SIG-M5 treated with dmso at 0.1 percent for 504 hours (cell line): ENCODE measurements around the gene IFNA1.
A peak's percentile ranks its signal among the peaks of the same experiment; 100 is the strongest.
"Not testable (repeated sequence)": the region's sequence is repeated elsewhere in the genome, so short reads cannot be mapped to it uniquely, and the experiment has no call there.

Source experiments
- DNase-seq: peaks from one replicate; lab custom pipeline; 2025; ENCODE audit not compliant: unreplicated experiment; lab: John Stamatoyannopoulos, UW

Gene IFNA1

GRCh38 chr9:21440139-21440538, at the start of gene IFNA1:
TSS of gene IFNA1 (plus strand) at chr9:21440439. CDS start at chr9:21440508, 69 bp downstream.
- no peak for DNase-seq

DNA sequence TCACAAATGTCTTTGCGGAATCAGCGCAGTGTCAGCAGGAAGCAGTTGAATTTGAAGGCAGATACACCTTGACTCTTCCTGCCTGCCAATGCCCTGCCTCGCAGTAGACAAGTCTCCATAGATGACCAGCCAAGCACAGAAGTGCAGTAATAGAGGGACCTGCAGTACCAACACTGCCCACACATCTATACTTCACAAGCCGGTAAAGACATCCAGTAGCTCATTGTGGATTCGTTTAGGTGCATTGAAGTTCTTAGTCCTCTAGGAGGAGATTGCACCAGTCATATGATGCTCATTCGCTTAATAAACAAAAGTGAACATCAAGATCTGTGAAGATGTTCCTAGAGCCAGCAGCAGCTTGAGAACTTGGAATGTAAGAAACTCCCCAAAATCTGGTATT, 48.0 kb upstream of the IFNA1 start:
- DNase-seq = peak; percentile 62

- no peak for DNase-seq
Observed at GRCh38 chr9:21395778-21396717, 44.2 kb upstream of the IFNA1 start.

GRCh38 chr9:21398955-21399489, 41.2 kb upstream of the IFNA1 start:
- no peak for DNase-seq

GRCh38 chr9:21399956-21400355, 40.3 kb upstream of the IFNA1 start:
- no peak for DNase-seq

DNA sequence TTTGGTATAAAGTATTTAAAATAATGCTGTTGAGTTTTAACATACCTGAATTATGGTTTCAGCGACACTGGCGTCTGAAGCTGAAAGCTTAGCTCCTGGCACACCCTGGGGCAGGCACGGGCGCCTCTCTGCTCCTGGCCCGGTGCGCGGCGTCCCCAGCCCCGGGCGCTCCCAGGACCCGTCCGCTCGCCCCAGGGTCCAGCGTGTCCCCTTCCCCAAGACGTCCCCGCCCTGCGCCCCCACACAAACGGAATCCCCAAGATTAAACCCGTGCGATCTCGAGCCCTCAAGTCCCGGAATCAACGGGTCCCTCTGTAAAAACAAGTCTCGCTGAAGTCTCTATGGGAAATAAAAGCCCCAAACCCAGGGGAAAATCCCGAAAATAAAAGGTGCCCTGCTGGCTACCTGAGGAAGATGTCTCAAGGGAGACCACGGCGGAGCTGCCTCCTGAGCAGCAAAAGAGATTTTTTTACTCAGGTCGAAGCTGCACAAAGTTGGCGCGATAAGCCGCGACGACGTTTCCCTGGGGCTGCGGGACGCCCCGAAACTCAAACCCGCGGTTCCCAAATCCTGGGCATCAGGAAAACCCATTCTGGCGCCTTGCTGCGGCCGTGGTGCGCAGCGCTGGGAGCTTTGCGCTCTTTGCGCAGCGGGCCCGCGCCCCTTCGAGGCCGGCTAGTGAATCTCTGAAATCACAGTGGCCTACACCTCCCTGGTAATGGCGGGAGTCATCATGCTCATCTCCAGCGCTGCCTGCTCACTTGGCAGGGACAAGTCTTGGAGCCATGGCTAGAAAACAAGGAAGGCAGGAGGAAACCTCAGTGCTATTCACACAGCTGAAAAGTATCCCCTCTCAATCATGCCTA, 37.6 kb upstream of the IFNA1 start:
- DNase-seq = no peak

- DNase-seq = no peak
Observed at GRCh38 chr9:21404146-21404545, 36.1 kb upstream of the IFNA1 start.

- DNase-seq = no peak
Observed at GRCh38 chr9:21408817-21409216, 31.4 kb upstream of the IFNA1 start, which contains the start of gene IFNA8. TSS of gene IFNA8 (plus strand) at chr9:21409117. CDS start at chr9:21409177, 60 bp downstream.

GRCh38 chr9:21412107-21412506, 28.1 kb upstream of the IFNA1 start:
- peak; percentile 53 for DNase-seq

GRCh38 chr9:21413151-21413550, 27.1 kb upstream of the IFNA1 start:
- no peak for DNase-seq

- DNase-seq = no peak
Observed at GRCh38 chr9:21413624-21414023, 26.6 kb upstream of the IFNA1 start.

DNA sequence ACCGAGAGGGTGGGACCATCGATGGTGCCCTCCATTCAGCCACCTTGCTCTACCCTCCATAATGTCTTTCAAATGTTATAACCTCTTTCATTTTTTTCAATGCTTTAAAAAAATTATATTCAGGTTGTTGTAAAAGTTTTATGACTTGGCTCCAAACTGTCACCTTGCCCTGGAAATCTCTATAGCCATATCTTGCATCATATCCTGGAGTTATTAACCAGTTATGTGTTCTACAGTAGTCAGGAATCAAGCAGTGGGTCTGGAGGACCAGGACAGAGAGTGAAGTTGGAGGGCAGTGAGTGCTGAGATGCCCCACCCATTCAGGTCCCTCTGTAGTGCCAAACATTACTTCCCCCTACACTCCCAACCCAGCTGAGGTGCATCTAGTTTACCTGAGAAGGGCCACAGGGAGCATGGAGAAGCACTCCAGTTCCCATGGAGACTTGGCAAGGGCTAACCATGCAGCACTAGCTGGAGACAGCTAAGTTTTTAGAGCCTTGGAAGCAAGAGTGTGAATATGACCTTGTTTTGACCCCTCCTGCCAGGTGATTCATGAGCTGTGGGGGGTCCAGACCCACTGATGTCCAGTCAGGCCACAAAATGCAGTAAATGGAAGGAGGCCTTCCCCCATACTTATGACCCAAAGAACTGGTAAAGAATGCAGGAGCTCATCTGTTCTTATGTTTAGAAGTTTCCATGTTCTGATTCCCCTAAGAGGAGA, 25.9 kb upstream of the IFNA1 start:
- DNase-seq = no peak

GRCh38 chr9:21415493-21416267, 24.6 kb upstream of the IFNA1 start:
- DNase-seq = no peak

- DNase-seq = no peak
Observed at GRCh38 chr9:21428235-21428634, 12.0 kb upstream of the IFNA1 start.

DNA sequence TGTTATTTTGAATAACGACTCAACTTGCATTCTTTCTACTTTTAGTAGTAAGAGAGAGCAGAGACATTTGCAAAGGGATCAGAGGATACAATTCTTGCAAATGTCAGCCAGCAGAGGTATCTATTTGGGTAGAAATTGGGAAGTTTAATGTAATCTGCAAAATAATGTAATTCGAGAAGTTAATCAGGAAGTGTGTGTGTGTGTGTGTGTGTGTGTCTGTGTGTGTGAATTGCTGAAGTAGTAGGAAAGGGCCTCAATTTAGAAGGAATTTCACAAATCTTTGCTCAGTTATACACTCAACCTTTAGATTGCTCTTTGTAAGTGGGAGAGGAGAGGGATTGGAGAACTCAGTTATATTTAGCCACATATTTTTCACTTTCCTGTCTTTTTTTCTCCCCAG, 11.0 kb upstream of the IFNA1 start:
- no peak for DNase-seq

GRCh38 chr9:21432672-21433425, 7.4 kb upstream of the IFNA1 start:
- peak; percentile 48 for DNase-seq

DNA sequence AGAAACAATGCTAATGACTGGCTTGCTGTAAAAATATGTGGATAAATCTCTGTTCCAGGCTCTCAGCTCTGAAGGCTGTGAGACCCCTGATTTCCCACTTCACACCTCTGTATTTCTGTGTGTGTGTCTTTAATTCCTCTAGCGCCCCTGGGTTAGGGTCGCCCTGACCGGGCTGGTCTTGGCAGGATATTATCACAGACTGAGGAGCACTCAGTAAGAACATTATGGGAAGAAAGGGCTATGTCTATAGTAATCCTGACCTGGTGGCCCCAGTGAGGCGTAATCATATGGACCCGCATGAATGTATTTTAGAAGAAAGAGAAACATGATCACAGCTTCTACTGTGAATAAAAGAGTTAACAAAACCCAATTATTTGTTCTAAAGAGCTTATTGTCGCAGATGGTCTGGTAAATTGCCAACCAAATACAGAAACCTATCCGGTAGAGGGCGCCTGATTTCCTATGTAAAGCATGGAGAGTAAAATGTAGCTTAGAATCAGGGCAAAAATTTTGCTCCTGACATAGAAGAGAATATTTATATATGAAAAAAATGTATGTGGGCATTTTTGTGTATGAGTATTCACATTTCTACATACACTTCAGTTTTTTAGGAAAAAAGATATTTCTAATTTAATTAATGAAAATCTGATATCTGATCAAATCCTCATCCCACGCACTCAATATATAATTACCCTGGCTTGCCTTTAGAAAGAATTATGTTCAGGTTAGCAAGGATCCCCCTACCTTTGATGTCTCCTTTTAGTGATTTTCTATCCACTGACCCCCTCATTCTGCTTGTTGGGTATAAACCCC, 5.8 kb upstream of the IFNA1 start:
- DNase-seq = peak; percentile 37

GRCh38 chr9:21435015-21435383, 5.2 kb upstream of the IFNA1 start:
- not testable (repeated sequence) for DNase-seq
